Large intestine (tissue), 3 donors: ENCODE results near the gene IKBIP. TPM values are rescaled to one million over a fixed set of nuclear protein-coding genes. Genes with fewer than 3 reads are reported as not detected.
"Not testable (repeated sequence)": the region's sequence is repeated elsewhere in the genome, so short reads cannot be mapped to it uniquely, and the experiment has no call there.

Experiments
- DNase-seq, 2 donors: peaks; one replicate each; pipeline versions ENCODE4 v3.0.0 to v3.0.0-alpha.2; 2013
- H3K27ac ChIP-seq: one replicate; pipeline ENCODE4 v1.5.1; 2013; ENCODE audit warnings: low read length
- H3K27me3 ChIP-seq: 2 replicates; pipeline ENCODE4 v1.6.1; 2013; ENCODE audit warnings: low read length; ENCODE audit not compliant: control insufficient read depth, insufficient read depth
- H3K36me3 ChIP-seq: 2 replicates; pipeline ENCODE4 v1.6.1; 2013; ENCODE audit warnings: low read length; ENCODE audit not compliant: control insufficient read depth, insufficient read depth
- H3K4me1 ChIP-seq: one replicate; pipeline ENCODE4 v1.6.1; 2013; ENCODE audit warnings: low read length; ENCODE audit not compliant: control insufficient read depth, insufficient read depth
- H3K4me3 ChIP-seq: one replicate; pipeline ENCODE4 v1.5.1; 2013; ENCODE audit warnings: low read length
- H3K9me3 ChIP-seq: one replicate; pipeline ENCODE4 v1.6.1; 2013; ENCODE audit warnings: mild to moderate bottlenecking, low read depth, low read length, moderate library complexity; ENCODE audit not compliant: control insufficient read depth
- whole genome bisulfite sequencing: methylation state at CpG from one replicate; pipeline ENCODE4 v1.1.5; 2013; ENCODE audit warnings: low lambda C conversion rate; ENCODE audit not compliant: insufficient coverage; 5-methylcytosine and 5-hydroxymethylcytosine counted together
- polyA plus RNA-seq: library from polyadenylated mRNA; unstranded; fragments of 120-200 nt; gene quantifications from one replicate; pipeline ENCODE4 v1.2.1, GENCODE V29; 2013

Gene IKBIP
- polyA plus RNA-seq, 1 donor: 10.8 TPM

GRCh38 chr12:98639491-98639890 lies 5.1 kb downstream of the IKBIP start:
- no peaks in the 10 kb centered on the region for H3K27me3 ChIP-seq
- WGBS: 100% methylated on average over 1 of the region's 3 CpGs
- H3K36me3 ChIP-seq: peaks cover 2% of the 10 kb centered on the region
- no peak overlapping the region for H3K4me3 ChIP-seq
- H3K9me3 ChIP-seq: no peaks in the 10 kb centered on the region
- no peak for DNase-seq
- H3K27ac ChIP-seq: no peak overlapping the region
- H3K4me1 ChIP-seq: no peaks in the 10 kb centered on the region

DNA sequence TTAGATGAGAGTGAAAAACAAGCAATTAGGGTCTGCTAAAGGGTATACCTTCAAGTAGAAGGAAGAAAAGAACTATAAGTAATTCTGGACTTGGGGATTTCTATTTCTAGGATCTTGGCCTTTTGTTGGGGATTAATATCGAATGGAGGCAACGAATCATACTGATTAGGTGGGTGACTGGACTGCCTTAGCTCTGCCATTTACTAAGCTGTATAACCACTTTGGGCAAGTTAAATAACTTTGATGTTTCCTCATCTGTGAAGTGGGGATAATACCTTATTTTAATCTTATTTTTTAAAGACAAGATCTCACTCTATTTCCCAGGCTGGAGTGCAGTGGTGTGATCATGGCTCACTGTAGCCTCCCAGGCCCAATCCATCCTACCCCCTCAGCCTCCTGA lies 6.6 kb downstream of the IKBIP start:
- peaks cover 3% of the 10 kb centered on the region for H3K36me3 ChIP-seq
- H3K4me3 ChIP-seq: no peak overlapping the region
- DNase-seq: no peak
- H3K4me1 ChIP-seq: no peaks in the 10 kb centered on the region
- no peaks in the 10 kb centered on the region for H3K9me3 ChIP-seq
- H3K27ac ChIP-seq: no peak overlapping the region
- no peaks in the 10 kb centered on the region for H3K27me3 ChIP-seq
- WGBS: no CpG with 5 or more reads among the region's 2 CpGs

DNA sequence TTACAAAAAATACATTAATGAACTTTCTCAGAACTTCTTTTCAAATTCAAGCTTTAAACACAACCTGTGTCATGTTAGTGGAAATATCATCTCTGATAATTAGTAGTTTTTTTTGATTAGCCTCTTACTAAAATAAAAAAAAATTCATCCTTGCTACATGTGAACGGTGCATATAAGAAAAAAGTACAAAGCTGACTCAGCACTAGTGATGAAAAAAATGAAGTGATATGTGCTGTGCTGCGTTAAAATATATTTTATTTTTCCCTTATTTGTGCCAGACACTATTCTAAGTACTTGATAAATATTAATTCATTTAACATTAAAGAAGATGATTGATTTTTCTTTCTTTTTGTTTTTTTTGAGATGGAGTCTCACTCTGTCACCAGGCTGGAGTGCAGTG lies 7.5 kb downstream of the IKBIP start:
- Histone ChIP-seq H3K9me3 (no peaks in the 10 kb centered on the region), H3K27me3 (no peaks in the 10 kb centered on the region), H3K4me1 (no peaks in the 10 kb centered on the region), H3K4me3 (no peak overlapping the region), H3K36me3 (peaks cover 5% of the 10 kb centered on the region), H3K27ac (no peak overlapping the region)
- WGBS: 100% methylated on average over 2 of the region's 2 CpGs
- DNase-seq: no peak

GRCh38 chr12:98635657-98636323 lies 8.8 kb downstream of the IKBIP start:
- no peaks in the 10 kb centered on the region for H3K27me3 ChIP-seq
- H3K4me1 ChIP-seq: no peaks in the 10 kb centered on the region
- no peaks in the 10 kb centered on the region for H3K9me3 ChIP-seq
- no peak overlapping the region for H3K27ac ChIP-seq
- peaks cover 5% of the 10 kb centered on the region for H3K36me3 ChIP-seq
- WGBS: 92% methylated on average over 2 of the region's 4 CpGs
- no peak overlapping the region for H3K4me3 ChIP-seq
- DNase-seq: no peak

GRCh38 chr12:98618952-98619351 lies 25.6 kb downstream of the IKBIP start:
- Histone ChIP-seq H3K4me1 (no peaks in the 10 kb centered on the region), H3K36me3 (no peaks in the 10 kb centered on the region), H3K27me3 (no peaks in the 10 kb centered on the region), H3K4me3 (no peak overlapping the region), H3K27ac (no peak overlapping the region), H3K9me3 (no peaks in the 10 kb centered on the region)
- WGBS: 73% methylated on average over 2 of the region's 4 CpGs
- DNase-seq: no peak

DNA sequence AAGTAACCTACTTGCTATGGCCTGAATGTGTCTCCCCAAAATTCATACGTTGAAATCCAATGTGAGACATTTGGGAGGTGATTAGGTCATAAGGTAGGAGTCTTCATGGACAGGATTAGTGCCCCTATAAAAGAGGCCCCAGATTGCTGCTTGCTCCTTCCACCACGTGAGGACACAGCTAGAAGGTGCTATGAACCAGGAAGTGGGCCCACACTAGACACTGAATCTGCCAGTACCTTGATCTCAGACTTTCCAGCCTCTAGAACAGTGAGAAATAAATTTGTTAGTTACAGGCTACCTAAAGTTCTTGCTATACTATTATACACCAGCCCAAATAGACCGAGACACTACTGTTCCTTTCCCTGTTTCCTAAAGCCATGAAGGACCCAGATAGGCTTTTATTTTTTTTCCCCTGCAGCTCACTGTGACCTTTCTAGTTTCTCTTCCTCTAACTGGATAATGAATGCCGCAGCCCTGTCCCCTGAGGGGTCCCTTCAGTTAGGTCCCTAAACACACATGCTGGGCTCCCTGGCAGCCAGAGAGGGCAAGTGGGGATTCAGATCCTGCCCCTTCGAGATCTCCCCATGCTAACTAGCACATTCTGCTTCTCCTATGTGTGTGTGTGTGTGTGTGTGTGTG lies 31.8 kb downstream of the IKBIP start:
- Histone ChIP-seq H3K4me3 (no peak overlapping the region), H3K4me1 (peaks cover 11% of the 10 kb centered on the region), H3K27ac (peak overlapping the region; percentile 77), H3K27me3 (no peaks in the 10 kb centered on the region), H3K36me3 (no peaks in the 10 kb centered on the region), H3K9me3 (no peaks in the 10 kb centered on the region)
- peak; percentile 63 to 84 for DNase-seq
- 60% methylated on average over 1 of the region's 5 CpGs for WGBS

DNA sequence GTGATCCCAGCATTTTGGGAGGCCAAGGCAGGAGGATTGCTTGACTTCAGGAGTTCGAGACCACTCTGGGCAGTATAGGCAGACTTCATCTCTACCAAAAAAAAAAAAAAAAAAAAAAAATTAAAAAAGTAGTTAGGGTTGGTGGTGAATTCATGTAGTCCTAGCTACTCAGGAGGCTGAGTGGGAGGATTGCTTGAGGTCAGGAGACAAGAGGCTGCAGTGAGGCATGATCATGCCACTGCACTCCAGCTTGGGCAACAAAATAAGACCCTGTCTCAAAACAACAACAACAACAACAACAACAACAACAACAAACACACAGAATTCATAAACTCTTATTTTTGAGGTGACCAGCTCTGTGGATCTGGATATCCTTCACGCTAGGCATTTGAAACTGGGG lies 34.0 kb downstream of the IKBIP start:
- WGBS: no CpG with 5 or more reads among the region's 2 CpGs
- Histone ChIP-seq H3K4me1 (peaks cover 18% of the 10 kb centered on the region), H3K9me3 (no peaks in the 10 kb centered on the region), H3K27ac (no peak overlapping the region), H3K4me3 (no peak overlapping the region), H3K36me3 (no peaks in the 10 kb centered on the region), H3K27me3 (no peaks in the 10 kb centered on the region)
- DNase-seq: no peak

DNA sequence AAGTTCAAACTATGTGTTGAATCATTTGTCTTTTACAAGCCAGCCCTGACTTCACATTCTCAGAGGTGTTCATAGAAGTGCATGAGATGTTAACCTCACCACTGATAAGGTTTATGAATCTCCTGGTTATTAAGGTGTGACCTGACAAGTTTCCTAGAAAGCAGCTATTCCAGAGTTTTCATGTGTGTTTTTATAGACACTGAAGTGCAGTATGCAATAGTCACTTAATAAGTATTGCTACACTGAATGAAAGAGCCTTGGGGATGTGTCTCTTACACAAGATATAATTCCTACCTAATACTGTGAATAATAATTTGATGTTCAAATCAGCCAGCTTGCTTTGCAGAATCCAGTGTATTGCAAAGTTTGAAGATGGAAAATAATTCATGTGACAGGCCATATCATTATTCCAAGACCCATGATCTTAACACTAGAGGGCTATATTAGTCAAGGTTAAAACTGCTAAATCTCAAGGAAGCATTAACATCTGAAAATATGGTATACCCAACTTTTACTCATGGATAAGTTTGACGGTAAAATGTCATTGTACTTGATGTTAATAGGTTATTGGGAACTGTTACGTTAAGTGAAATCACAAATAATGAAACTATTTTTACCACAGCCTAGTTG lies 38.1 kb downstream of the IKBIP start:
- H3K9me3 ChIP-seq: no peaks in the 10 kb centered on the region
- peak overlapping the region; percentile 59 for H3K27ac ChIP-seq
- H3K4me3 ChIP-seq: no peak overlapping the region
- DNase-seq: peak; percentile 73 to 83
- peaks cover 25% of the 10 kb centered on the region for H3K36me3 ChIP-seq
- H3K4me1 ChIP-seq: peaks cover 7% of the 10 kb centered on the region
- 70% methylated on average over 2 of the region's 2 CpGs for WGBS
- H3K27me3 ChIP-seq: no peaks in the 10 kb centered on the region

DNA sequence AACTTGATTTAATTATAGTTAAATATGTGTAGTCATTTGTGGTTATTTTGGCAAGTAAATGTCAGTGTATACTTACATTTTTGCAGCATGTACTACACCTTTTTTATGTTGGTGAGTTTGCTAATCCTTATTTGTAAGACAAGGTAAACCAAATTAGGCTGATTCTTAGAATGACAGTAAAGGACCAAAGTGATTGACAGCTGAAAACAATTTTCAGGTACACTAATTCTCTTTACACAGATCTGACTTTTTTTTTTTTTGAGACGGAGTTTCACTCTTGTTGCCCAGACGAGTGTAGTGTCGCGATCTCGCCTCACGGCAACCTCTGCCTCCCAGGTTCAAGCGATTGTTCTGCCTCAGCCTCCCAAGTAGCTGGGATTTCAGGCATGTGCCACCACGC lies 42.7 kb downstream of the IKBIP start:
- WGBS: no CpG with 5 or more reads among the region's 8 CpGs
- DNase-seq: no peak
- Histone ChIP-seq H3K9me3 (no peaks in the 10 kb centered on the region), H3K27ac (no peak overlapping the region), H3K4me1 (peaks cover 3% of the 10 kb centered on the region), H3K27me3 (no peaks in the 10 kb centered on the region), H3K36me3 (peaks cover 69% of the 10 kb centered on the region), H3K4me3 (no peak overlapping the region)

GRCh38 chr12:98597313-98597712 lies 47.3 kb downstream of the IKBIP start:
- peaks cover 58% of the 10 kb centered on the region for H3K36me3 ChIP-seq
- H3K9me3 ChIP-seq, H3K27ac ChIP-seq, DNase-seq, H3K4me3 ChIP-seq, H3K4me1 ChIP-seq, H3K27me3 ChIP-seq: not testable (repeated sequence)
- WGBS: no CpG with 5 or more reads among the region's 5 CpGs
